ENCODE data around the gene SHISA7. TPM values are rescaled to one million over a fixed set of nuclear protein-coding genes. Genes with fewer than 3 reads are reported as not detected.
A peak's percentile ranks its signal among the peaks of the same experiment; 100 is the strongest.

Gene SHISA7
- total and polyA plus RNA-seq, 8 donors = not detected

DNA sequence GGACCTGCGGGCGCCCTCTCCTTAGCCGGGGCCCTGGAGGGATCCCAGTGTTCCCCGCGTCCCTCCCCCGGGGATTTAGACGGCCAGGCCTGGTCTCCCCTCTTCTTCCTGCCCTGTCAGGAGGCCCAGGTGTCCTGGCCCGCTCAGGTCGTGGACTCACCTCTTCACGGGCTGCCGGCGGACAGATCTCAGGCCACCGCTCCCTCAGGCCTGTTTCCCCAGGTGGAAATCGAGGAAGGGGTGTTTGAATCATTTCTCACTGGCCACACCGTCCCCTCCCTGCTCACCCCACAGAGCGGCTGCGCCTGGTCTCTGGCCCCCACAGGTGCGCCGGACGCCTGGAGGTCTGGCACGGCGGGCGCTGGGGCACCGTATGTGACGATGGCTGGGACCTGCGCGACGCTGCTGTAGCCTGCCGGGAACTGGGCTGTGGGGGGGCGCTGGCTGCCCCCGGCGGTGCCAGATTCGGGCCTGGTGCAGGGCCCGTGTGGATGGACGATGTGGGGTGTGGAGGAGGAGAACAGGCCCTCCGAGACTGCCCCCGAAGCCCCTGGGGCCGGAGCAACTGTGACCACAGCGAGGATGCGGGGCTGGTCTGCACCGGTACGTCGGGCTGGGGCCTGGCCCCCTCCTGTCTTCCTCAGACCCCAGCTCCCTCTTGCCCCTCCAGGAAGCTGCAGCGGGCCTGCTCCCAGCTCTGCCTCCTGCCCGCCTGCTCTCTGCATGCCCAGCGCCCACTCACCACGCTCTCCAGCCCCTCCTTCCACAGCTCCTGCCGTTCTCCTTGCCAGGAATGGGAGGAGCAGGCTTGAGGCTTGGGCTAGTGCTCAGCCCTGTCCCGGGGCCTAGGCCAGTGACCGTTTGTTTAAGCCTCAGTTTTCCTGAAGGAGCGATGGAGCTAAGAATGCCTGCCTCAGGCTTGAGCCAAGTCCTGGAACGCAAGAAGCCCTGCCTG lies 47.7 kb upstream of the SHISA7 start:
- WGBS, 5 donors = 64 to 78% (median 74%) methylated on average over 31 to 52 of the region's 52 CpGs
- Histone ChIP-seq H3K27ac (peak overlapping the region in 4 of 5 donors; percentile 5 to 96 (median 36)), H3K4me3 (no peak overlapping the region), H3K9me3 (no peaks in the 10 kb centered on the region), H3K36me3 (no peaks in the 10 kb centered on the region), H3K4me1 (peaks cover 22 to 81% (median 55%) of the 10 kb centered on the region in 4 donors), H3K27me3 (peaks cover 0 to 66% (median 16%) of the 10 kb centered on the region in 3 donors)
- intact Hi-C loops (cut with DNase I; ENCODE audit: low total_unique reads) = loop anchor here (10.0 kb wide), 2 partner anchors 206 to 346 kb away; partner anchors contain the start of genes BRSK1, HSPBP1 and TNNT1
- TF ChIP-seq EP300 (IDR thresholded peaks at IDR 0.05) = no peak
- TF ChIP-seq POLR2A (IDR thresholded peaks at IDR 0.05) = no peak
- TF ChIP-seq POLR2AphosphoS5 (IDR thresholded peaks at IDR 0.05) = no peak
- TF ChIP-seq, protein P1, sequence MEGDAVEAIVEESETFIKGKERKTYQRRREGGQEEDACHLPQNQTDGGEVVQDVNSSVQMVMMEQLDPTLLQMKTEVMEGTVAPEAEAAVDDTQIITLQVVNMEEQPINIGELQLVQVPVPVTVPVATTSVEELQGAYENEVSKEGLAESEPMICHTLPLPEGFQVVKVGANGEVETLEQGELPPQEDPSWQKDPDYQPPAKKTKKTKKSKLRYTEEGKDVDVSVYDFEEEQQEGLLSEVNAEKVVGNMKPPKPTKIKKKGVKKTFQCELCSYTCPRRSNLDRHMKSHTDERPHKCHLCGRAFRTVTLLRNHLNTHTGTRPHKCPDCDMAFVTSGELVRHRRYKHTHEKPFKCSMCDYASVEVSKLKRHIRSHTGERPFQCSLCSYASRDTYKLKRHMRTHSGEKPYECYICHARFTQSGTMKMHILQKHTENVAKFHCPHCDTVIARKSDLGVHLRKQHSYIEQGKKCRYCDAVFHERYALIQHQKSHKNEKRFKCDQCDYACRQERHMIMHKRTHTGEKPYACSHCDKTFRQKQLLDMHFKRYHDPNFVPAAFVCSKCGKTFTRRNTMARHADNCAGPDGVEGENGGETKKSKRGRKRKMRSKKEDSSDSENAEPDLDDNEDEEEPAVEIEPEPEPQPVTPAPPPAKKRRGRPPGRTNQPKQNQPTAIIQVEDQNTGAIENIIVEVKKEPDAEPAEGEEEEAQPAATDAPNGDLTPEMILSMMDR (IDR thresholded peaks at IDR 0.05) = no peak
- DNase-seq = no peak

DNA sequence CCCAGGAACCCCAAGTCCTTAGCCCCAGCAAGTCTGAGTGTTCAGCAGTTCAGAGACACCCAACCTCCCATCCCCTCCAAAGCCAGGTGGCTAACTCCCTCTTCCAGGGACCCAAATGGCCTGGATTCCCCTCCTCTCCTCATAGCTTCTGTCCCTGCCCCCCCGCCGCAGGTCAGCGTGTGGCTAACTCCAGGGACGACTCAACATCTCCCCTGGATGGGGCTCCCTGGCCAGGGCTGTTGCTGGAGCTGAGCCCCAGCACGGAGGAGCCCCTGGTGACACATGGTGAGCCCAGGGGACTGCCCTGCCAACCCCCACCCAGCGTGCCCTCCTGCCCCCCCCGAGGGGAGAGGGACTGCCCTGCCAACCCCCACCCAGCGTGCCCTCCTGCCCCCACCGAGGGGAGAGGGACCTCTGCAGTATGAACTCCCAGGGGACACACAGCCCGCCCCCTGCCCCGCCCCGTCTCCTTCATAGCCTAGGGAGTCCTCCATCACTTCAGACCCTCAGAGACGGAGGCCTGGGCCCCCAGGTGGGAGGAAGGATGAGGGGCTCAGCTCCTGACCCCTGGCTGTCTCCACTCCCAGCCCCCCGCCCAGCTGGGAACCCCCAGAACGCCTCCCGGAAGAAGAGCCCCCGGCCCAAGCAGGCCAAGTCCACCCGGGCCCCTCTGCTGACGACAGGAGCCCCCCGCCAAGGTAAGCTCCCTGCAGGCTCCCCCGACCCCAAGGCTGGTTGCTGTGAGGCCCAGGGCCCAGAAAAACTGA lies 46.8 kb upstream of the SHISA7 start:
- no peaks in the 10 kb centered on the region for H3K9me3 ChIP-seq
- H3K4me1 ChIP-seq = peaks cover 29 to 90% (median 63%) of the 10 kb centered on the region in 4 donors
- DNase-seq = no peak
- WGBS, 5 donors = 53 to 71% (median 66%) methylated on average over 9 to 21 of the region's 21 CpGs
- TF ChIP-seq, protein P1 (IDR thresholded peaks at IDR 0.05) = no peak
- TF ChIP-seq EP300 (IDR thresholded peaks at IDR 0.05) (no peak), POLR2A (IDR thresholded peaks at IDR 0.05) (no peak), POLR2AphosphoS5 (IDR thresholded peaks at IDR 0.05) (no peak)
- peak overlapping the region in 3 of 5 donors; percentile 85 to 96 (median 85) for H3K27ac ChIP-seq
- peaks cover 0 to 75% (median 19%) of the 10 kb centered on the region in 3 donors for H3K27me3 ChIP-seq
- H3K36me3 ChIP-seq = no peaks in the 10 kb centered on the region
- H3K4me3 ChIP-seq = peak overlapping the region in 1 of 4 donors; percentile 33
- intact Hi-C loops (cut with DNase I; ENCODE audit: low total_unique reads) = loop anchor here (10.0 kb wide), 2 partner anchors 205 to 345 kb away; partner anchors contain the start of genes BRSK1, HSPBP1 and TNNT1

DNA sequence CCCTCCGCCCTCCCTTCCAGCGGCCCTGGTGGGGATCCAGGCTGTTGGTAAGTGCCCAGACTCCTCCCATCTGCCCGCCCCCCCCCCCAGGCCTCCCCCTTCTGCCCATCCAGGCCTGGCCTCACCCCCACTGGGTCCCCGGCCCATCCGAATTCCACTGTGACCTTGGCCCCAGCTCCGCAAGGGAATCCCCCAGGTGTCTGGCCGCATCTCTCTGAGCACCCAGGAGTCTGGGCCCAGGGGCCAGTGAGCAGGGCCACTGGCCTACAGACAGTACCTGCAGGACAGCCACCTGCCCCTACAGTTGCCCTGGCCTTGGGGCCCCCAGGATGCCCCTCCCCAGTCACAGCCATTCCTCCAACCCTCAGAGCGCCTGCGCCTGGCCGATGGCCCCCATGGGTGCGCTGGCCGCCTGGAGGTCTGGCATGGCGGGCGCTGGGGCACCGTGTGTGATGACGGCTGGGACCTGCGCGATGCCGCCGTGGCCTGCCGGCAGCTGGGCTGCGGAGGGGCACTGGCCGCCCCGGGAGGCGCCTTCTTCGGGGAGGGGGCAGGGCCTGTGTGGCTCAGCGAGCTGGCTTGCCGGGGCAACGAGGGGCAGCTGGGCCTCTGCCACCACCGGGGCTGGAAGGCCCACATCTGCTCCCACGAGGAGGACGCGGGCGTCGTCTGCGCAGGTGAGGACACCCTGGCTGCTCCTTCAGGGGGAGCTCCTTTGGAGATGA lies 46.0 kb upstream of the SHISA7 start:
- peak in 1 of 2 donors; percentile 41 for DNase-seq
- Histone ChIP-seq H3K36me3 (peaks cover 0 to under 1% (median 0%) of the 10 kb centered on the region in 4 donors), H3K27ac (peak overlapping the region in 4 of 5 donors; percentile 55 to 96 (median 85)), H3K9me3 (no peaks in the 10 kb centered on the region), H3K27me3 (peaks cover 0 to 75% (median 15%) of the 10 kb centered on the region in 3 donors), H3K4me3 (peak overlapping the region in 1 of 4 donors; percentile 33), H3K4me1 (peaks cover 37 to 96% (median 70%) of the 10 kb centered on the region in 4 donors)
- intact Hi-C loops (cut with DNase I; ENCODE audit: low total_unique reads) = no loop called here
- 45 to 68% (median 57%) methylated on average over 18 to 36 of the region's 36 CpGs for WGBS, 5 donors
- TF ChIP-seq, protein P1 (IDR thresholded peaks at IDR 0.05) = no peak
- TF ChIP-seq EP300 (IDR thresholded peaks at IDR 0.05) = no peak
- TF ChIP-seq POLR2AphosphoS5 (IDR thresholded peaks at IDR 0.05) = no peak
- no peak for TF ChIP-seq POLR2A (IDR thresholded peaks at IDR 0.05)
